GM19025 (cell line): ENCODE data around the gene MGAT4C.
"Not testable (repeated sequence)": the region's sequence is repeated elsewhere in the genome, so short reads cannot be mapped to it uniquely, and the experiment has no call there.

ENCODE experiments used
- ATAC-seq: cut with Tn5 transposase; IDR thresholded peaks from one replicate; pipeline ENCODE4 v1.9.1; 2021; ENCODE audit warnings: mild to moderate bottlenecking, low read depth, moderate library complexity; ENCODE audit not compliant: unreplicated experiment

MGAT4C gene

GRCh38 chr12:86139671-86140070, 116.5 kb downstream of the MGAT4C start:
- ATAC-seq: no peak

- no peak for ATAC-seq
Measured at GRCh38 chr12:86138770-86139169, 117.4 kb downstream of the MGAT4C start.

GRCh38 chr12:86137936-86138335, 118.3 kb downstream of the MGAT4C start:
- no peak for ATAC-seq

GRCh38 chr12:86134561-86134960, 121.6 kb downstream of the MGAT4C start:
- ATAC-seq: no peak

GRCh38 chr12:86126900-86127299, 129.3 kb downstream of the MGAT4C start:
- not testable (repeated sequence) for ATAC-seq

- no peak for ATAC-seq
Measured at GRCh38 chr12:86122846-86123468, 133.2 kb downstream of the MGAT4C start.

- no peak for ATAC-seq
Measured at GRCh38 chr12:86118161-86118560, 138.0 kb downstream of the MGAT4C start.

GRCh38 chr12:86117711-86118110, 138.5 kb downstream of the MGAT4C start:
- no peak for ATAC-seq

GRCh38 chr12:86104087-86104486, 152.1 kb downstream of the MGAT4C start:
- no peak for ATAC-seq

GRCh38 chr12:86097161-86097560, 159.0 kb downstream of the MGAT4C start:
- no peak for ATAC-seq

GRCh38 chr12:86091681-86092080, 164.5 kb downstream of the MGAT4C start:
- ATAC-seq: no peak

- no peak for ATAC-seq
Measured at GRCh38 chr12:86081843-86082242, 174.3 kb downstream of the MGAT4C start.

- not testable (repeated sequence) for ATAC-seq
Measured at GRCh38 chr12:86059052-86059451, 197.1 kb downstream of the MGAT4C start.

- ATAC-seq: no peak
Measured at GRCh38 chr12:86057092-86057845, 198.9 kb downstream of the MGAT4C start.

- ATAC-seq: no peak
Measured at GRCh38 chr12:86052921-86053320, 203.3 kb downstream of the MGAT4C start.

- ATAC-seq: no peak
Measured at GRCh38 chr12:86050010-86050409, 206.2 kb downstream of the MGAT4C start.

- no peak for ATAC-seq
Measured at GRCh38 chr12:86044396-86044795, 211.8 kb downstream of the MGAT4C start.

- no peak for ATAC-seq
Measured at GRCh38 chr12:86042062-86042461, 214.1 kb downstream of the MGAT4C start.

GRCh38 chr12:86018361-86018760, 237.8 kb downstream of the MGAT4C start:
- ATAC-seq: no peak

- ATAC-seq: no peak
Measured at GRCh38 chr12:86015026-86015425, 241.2 kb downstream of the MGAT4C start.

GRCh38 chr12:86006727-86007126, 249.5 kb downstream of the MGAT4C start:
- ATAC-seq: no peak

GRCh38 chr12:85998074-85998473, 258.1 kb downstream of the MGAT4C start:
- no peak for ATAC-seq
